Thoracic aorta (tissue), 2 donors: ENCODE data around the gene B3GALT6. TPM values are rescaled to one million over a fixed set of nuclear protein-coding genes. Genes with fewer than 3 reads are reported as not detected.
A peak's percentile ranks its signal among the peaks of the same experiment; 100 is the strongest.

ENCODE experiments used
- ATAC-seq: fragments of 150-250 bp; one replicate; pipeline ENCODE4 v1.8.0; 2017; ENCODE audit warnings: low read depth; ENCODE audit not compliant: insufficient number of reproducible peaks, low FRiP score
- DNase-seq: peaks from one replicate; pipeline ENCODE4 v3.0.0-alpha.2; 2020; ENCODE audit warnings: low spot score
- H3K27ac ChIP-seq, 2 donors: fragments of 200-600 bp; sonication (generic); 1 replicate in 1 of 2; 2 replicates in 1 of 2; pipeline ENCODE4 v1.5.1; 2016; ENCODE audit warnings: mild to moderate bottlenecking in 2 of 2, moderate library complexity in 2 of 2
- H3K27me3 ChIP-seq: fragments of 200-600 bp; sonication (generic); replicated peaks from 2 replicates; pipeline ENCODE4 v1.6.0; 2016; ENCODE audit warnings: mild to moderate bottlenecking; ENCODE audit not compliant: insufficient read depth
- H3K36me3 ChIP-seq: fragments of 200-600 bp; sonication (generic); one replicate; pipeline ENCODE4 v1.5.1; 2016
- H3K4me1 ChIP-seq, 2 donors: fragments of 200-600 bp; sonication (generic); 1 replicate in 1 of 2; 2 replicates in 1 of 2; pipeline versions ENCODE4 v1.5.1 to v1.6.0; 2016; ENCODE audit warnings: low read depth in 2 of 2, mild to moderate bottlenecking in 1 of 2; ENCODE audit not compliant: control insufficient read depth in 1 of 2
- H3K4me3 ChIP-seq: fragments of 200-600 bp; sonication (generic); 2 replicates; pipeline ENCODE4 v1.5.1; 2016; ENCODE audit warnings: mild to moderate bottlenecking
- H3K9me3 ChIP-seq: fragments of 200-600 bp; sonication (generic); 2 replicates; pipeline ENCODE4 v1.5.1; 2016
- total RNA-seq, 2 donors: library from RNA; depleted of rRNA; stranded (reverse); fragments of >200 nt; gene quantifications; one replicate each; pipeline versions ENCODE4 v1.1.0 to v1.2.3, GENCODE V29; 2016
- TF ChIP-seq, protein P1 (sequence below): fragments of 200-600 bp; sonication (generic); IDR thresholded peaks from one replicate; pipeline ENCODE4 v1.5.1; 2019; ENCODE audit warnings: antibody characterized with exemption

The B3GALT6 gene
- total RNA-seq = 10 to 100 TPM; 15.5 to 25.3 TPM

DNA sequence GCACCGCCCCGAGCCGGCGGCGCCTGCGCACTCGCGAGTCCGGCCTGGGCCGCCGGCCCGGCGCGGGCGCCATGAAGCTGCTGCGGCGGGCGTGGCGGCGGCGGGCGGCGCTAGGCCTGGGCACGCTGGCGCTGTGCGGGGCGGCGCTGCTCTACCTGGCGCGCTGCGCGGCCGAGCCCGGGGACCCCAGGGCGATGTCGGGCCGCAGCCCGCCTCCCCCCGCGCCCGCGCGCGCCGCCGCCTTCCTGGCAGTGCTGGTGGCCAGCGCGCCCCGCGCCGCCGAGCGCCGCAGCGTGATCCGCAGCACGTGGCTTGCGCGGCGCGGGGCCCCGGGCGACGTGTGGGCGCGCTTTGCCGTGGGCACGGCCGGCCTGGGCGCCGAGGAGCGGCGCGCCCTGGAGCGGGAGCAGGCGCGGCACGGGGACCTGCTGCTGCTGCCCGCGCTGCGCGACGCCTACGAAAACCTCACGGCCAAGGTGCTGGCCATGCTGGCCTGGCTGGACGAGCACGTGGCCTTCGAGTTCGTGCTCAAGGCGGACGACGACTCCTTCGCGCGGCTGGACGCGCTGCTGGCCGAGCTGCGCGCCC, at the start of gene B3GALT6:
TSS of gene B3GALT6 (plus strand) at position 30 of the 588 bp plus-strand sequence. CDS start at position 72, 42 bp downstream.
- Histone ChIP-seq H3K36me3 (peaks cover 17% of the 10 kb centered on the region), H3K9me3 (no peaks in the 10 kb centered on the region), H3K4me3 (peak within 1 kb of the TSS; percentile 99), H3K4me1 (peaks cover 20 to 33% of the 10 kb centered on the region in 2 donors), H3K27me3 (no peaks in the 10 kb centered on the region), H3K27ac (peak within 1 kb of the TSS; percentile 88 to 91)
- ATAC-seq (no peak), DNase-seq (no peak)
- TF ChIP-seq, protein P1, sequence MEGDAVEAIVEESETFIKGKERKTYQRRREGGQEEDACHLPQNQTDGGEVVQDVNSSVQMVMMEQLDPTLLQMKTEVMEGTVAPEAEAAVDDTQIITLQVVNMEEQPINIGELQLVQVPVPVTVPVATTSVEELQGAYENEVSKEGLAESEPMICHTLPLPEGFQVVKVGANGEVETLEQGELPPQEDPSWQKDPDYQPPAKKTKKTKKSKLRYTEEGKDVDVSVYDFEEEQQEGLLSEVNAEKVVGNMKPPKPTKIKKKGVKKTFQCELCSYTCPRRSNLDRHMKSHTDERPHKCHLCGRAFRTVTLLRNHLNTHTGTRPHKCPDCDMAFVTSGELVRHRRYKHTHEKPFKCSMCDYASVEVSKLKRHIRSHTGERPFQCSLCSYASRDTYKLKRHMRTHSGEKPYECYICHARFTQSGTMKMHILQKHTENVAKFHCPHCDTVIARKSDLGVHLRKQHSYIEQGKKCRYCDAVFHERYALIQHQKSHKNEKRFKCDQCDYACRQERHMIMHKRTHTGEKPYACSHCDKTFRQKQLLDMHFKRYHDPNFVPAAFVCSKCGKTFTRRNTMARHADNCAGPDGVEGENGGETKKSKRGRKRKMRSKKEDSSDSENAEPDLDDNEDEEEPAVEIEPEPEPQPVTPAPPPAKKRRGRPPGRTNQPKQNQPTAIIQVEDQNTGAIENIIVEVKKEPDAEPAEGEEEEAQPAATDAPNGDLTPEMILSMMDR = no peak

DNA sequence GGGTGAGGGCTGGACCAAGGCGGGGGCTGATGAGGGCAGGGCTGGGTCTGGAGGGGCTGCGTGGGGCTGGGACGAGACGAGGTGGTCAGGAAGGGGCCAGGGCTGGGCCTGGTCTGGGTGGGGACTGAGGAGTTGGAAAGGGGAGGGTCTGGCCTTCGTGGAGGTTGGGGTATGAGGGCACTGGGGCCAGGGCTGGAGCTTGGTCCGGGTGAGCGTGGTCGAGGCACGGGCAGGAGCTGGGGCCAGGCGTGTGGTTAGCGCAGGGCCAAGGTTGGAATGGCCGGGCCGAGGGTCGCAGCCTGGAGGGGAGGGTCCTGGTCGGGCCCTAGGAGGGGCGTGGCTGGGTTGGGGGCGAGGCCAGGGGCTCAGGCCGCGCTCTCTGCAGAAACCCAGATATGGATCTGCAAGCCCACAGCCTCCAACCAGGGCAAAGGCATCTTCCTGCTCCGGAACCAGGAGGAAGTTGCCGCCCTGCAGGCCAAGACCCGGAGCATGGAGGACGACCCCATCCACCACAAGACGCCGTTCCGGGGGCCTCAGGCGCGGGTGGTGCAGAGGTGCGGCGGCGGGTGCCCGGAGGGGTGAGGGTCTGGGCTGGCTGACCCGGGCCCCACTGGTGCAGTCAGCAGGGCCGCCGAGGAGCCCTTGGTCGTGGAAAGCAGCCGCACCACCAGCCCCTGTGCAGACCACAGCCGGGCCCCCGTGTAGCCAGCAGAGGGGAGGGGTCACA, 49.4 kb upstream of the B3GALT6 start:
- Histone ChIP-seq H3K27me3 (no peaks in the 10 kb centered on the region), H3K36me3 (no peaks in the 10 kb centered on the region), H3K9me3 (no peaks in the 10 kb centered on the region), H3K4me3 (no peak overlapping the region), H3K27ac (no peak overlapping the region), H3K4me1 (no peaks in the 10 kb centered on the region)
- no peak for ATAC-seq
- DNase-seq = no peak
- TF ChIP-seq, protein P1 = no peak

DNA sequence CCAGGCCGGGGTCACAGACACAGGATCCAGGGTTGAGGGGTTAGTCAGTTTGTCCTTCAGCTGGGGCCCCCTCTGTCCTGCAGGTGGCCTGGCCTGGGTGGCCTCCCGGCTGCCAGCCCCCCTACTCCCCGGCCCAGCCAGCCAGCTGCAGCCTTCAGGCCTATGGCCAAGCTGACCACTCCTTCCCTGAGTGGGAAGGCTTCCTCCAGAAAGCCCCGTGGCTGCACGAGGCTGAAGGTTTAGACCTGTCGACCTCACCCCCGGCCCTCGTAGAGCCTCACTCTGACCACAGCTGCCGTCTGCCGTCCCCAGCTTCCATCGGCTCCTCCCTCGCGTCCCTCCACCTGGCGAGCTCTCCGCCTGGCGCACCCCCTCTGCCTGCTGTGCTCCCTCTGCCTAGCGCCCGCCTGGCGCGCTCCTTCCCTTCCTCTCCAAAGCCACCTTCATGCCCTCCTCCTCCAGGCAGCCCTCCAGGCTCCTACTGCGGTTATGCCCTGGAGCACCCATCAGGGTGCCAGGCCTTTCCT, 48.8 kb upstream of the B3GALT6 start:
- no peaks in the 10 kb centered on the region for H3K9me3 ChIP-seq
- no peaks in the 10 kb centered on the region for H3K4me1 ChIP-seq
- TF ChIP-seq, protein P1 = no peak
- DNase-seq (no peak), ATAC-seq (no peak)
- H3K4me3 ChIP-seq = no peak overlapping the region
- no peaks in the 10 kb centered on the region for H3K36me3 ChIP-seq
- H3K27ac ChIP-seq = no peak overlapping the region
- H3K27me3 ChIP-seq = no peaks in the 10 kb centered on the region

DNA sequence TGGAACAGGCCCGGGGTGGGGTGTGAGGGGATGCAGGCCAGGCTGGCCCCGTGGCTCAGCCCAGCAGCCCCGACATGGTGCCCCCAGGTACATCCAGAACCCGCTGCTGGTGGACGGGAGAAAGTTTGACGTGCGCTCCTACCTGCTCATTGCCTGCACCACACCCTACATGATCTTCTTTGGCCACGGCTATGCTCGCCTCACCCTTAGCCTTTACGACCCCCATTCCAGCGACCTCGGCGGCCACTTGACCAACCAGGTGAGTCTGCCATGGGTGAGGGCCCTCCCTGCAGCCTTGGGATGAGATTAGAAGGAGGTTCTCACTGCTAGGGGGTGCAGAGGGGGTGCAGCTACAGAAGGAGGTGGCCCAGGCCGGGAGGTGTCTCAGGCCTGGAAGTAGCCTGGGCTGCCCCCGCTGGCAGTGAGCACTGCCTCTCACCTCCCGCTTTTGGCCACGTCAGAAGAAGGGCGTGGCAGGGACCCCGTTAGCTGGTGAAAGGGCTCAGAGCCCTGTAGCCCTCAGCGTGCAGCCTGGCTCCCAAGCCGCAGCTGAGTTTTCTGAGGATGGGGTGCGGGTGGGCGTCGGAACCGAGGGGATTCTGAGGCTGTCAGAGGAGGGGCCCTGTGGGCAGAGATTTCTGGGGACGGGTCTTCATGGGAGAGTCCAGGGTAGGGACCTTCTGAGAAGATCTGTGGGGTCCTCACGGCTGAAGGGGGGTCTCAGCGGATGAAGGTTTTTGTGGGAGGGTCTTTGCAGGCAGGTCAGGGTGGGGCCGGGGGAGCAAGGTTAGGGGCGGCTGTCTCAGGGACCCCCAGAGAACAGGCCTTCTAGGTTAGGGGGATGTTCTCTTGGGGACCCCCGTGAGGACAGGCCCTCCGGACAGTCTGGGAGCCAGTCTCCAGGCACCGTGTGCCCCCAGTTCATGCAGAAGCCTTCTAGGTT, 47.9 kb upstream of the B3GALT6 start:
- H3K27me3 ChIP-seq = no peaks in the 10 kb centered on the region
- TF ChIP-seq, protein P1 = no peak
- no peak overlapping the region for H3K27ac ChIP-seq
- no peak overlapping the region for H3K4me3 ChIP-seq
- no peaks in the 10 kb centered on the region for H3K36me3 ChIP-seq
- no peaks in the 10 kb centered on the region for H3K4me1 ChIP-seq
- H3K9me3 ChIP-seq = no peaks in the 10 kb centered on the region
- no peak for ATAC-seq
- DNase-seq = no peak
